NCI-H2107 treated with DMSO at 0.1 percent for 48 hours (cell line): ENCODE data around the gene GRN.
"Not testable (repeated sequence)": the region's sequence is repeated elsewhere in the genome, so short reads cannot be mapped to it uniquely, and the experiment has no call there.

ENCODE experiments used
- DNase-seq: peaks from one replicate; lab custom pipeline; 2025; ENCODE audit not compliant: unreplicated experiment; lab: John Stamatoyannopoulos, UW

The GRN gene

DNA sequence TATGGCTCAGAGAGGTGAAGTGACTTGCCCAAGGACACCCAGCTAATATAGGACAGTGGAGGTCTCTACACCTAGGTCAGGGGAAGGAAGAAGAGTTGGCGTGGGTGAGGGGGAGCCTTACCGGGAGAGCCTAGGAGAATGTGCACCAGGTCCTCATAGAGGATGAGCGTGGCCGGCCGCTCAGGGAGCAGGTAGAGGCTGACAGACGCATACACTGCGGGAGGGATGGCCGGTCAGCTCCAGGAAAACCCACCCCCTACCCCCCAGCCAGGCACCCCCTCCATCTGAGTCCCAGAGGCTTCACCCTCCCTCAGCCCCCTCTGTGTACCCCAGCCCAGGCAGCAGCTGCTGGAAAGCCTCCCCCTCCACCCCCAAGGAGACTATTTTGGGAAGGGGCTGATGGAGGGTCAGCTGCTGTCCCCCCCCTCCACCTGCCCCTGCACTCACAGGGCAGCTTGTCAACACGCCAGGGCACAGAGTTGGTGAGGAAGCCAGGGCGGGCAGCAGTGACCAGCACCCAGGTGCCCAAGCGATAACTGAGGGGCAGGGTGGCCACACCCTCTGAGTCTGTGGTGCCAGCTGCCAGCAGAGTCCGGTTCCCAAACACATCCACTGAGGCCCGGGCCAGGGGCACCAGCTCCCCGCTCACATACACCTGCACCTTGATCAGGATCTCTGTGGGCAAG lies 14.5 kb downstream of the GRN start:
- DNase-seq, result no peak

DNA sequence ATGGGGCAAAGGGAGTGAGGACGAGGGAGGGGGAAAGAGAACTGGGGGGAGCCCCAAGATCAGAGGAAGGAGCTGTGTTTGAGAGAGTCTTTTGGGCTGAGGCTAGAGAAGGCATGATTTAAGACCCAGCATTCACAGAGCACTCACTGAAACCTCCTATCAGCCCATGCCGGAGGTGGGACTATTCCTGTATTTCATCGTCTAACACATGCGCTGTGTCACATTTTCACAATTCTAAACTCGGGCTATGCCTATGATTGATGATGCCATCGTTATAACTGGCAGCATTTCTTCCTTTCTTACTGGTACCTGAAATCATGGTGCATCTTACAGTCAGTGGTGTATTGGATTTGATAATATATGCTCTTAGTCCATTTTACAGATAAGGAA lies 15.0 kb downstream of the GRN start:
- DNase-seq, result no peak

DNA sequence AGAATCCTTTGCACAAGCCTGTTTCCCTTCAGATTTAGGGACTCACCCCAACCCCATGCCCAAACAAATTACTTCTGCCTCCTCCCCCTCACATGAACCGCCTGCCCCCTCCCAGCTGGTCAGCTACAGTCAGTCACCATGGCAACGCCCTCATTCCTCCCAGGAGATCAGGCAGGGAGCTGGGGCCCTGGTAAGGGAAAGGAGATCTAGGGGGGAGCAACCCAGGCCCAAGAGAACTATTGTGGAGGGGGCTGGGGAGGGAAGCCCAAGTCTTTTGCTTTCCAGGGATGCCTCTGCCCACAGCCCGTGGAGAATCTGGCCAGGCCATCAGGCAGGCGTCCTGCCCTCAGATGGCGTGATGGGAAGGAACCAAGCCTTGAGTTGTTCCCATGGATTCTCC lies 15.7 kb downstream of the GRN start:
- DNase-seq, result no peak

DNA sequence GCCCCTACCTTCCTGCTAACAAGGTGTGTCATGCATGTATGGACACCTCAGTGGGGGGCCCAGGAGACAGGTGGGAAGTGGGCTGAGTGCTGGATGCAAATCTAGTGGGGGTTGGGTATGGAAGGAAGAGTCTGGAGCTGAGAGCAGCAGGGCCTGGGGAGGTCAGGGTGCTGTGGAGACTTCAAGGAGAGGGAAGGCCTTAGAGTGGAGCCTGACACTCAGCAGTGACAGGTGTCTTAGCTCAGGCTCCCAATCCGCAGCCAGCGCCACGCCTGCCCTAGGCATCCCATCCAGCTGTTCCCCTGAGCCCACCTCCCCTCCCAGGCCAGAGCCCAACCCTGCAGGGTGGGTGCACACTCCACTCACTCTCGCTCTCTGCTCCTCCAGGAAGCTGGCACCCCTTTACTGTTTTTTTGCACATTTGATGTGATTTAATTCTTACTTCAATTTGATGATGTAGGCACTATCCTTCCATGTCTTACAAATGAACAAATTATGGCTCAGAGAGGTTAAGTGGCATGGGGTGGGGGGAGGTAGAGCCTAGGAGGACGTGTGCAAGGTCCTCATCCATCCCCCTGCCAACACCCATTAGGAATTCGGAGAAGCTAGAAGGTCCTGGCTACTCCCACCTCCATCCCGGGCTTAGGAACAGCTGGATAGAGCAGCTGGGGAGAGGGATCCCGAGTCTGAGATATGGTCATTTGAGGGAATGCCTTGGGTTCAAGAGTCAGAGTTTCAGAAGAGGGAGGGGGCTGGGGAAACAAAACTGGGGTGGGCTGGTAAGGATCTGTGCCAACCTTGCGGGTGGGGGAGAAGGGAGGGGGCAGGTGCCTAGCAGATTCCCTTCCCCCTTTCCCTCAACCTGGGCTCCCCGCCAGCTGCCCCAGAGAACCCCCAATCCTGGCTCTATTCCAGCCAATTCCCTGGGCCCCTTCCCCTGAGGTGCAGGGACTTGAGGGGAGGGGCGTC lies 16.5 kb downstream of the GRN start:
- DNase-seq, result no peak

DNA sequence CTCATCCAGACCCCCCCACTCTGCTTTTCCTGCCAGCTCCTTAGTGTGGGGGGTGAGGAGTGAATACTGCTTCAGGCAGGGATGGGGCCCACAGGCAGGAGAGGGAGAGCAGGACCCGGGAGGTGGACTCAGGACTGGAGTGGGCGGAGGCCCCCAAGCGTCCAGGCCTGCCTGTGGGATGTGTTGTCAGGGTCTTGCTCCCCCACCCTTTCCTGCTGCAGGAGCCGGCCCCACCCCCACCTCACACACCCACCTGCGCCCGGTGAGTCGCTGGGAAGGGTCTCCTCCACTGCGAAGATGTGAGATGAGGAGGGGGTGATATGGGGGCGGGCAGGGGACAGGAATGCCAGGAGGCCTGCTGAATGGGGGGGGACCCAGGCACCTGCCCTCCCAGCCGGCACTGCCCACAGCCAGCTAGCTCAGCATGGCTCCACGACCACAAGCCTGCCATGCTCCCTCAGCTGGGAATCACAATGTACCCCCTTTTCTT lies 17.4 kb downstream of the GRN start:
- no peak for DNase-seq

DNA sequence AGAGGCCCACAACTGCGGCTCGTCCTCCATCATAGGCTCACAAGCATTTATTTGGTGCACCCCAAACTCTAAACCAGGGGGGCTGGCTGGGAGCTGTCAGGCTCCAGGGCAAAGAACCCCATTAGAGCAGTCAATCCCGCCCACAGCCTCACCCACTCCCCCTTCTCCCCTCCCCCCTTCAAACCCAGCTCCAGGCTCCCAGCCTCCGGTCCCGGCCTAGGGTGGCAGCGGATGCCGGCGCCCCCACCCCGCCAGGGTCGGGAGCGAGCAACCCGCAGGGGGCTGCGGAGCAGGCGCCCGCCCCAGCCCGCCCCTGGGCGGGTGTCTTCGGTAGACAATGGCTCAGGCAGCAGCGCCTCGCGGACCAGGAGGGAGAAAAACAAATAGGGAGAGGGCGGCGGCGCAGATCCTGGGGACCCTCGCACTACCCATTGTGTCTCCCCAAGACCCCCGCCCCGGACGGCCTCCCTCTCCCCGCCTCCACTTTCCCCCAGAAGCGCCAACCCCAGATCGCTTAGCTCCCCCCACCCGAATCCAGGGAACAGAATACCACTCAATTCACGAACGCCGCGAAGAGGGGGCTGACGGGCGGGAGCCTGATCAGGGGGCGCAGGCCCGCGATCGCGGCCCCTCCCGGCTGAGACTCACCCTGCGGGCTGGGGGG lies 18.0 kb downstream of the GRN start:
- no peak for DNase-seq

DNA sequence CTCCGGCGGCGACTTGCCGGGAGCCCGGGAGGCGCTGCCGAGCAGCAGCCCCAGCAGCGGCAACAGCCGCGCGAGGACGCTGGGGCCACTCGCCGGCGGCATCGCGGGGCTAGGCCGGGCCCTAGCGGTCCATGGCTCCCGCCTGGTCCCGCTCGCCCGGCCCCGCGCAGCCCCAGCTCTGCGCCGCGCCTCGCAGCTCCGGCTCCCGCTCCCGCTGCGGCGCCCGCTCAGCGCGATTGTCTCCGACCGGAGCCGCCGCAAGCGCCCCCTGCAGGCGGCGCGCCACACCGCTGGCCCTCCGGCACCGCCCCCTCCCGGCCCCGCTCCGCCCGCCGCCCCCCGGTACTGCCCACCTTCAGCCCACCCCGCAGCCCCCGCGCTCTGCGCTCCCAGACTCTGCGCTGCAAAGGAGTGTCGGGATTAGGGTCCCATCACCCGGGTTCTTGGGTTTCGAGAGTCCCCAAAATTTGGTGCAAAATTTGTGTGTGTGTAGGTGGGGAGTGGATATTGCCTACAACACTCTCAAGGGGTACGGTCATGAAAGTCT lies 18.6 kb downstream of the GRN start, which contains the start of gene FAM171A2:
FAM171A2 (minus strand) TSS at position 241 of the 547 bp plus-strand sequence; CDS start at position 102, 139 bp downstream.
- no peak for DNase-seq

DNA sequence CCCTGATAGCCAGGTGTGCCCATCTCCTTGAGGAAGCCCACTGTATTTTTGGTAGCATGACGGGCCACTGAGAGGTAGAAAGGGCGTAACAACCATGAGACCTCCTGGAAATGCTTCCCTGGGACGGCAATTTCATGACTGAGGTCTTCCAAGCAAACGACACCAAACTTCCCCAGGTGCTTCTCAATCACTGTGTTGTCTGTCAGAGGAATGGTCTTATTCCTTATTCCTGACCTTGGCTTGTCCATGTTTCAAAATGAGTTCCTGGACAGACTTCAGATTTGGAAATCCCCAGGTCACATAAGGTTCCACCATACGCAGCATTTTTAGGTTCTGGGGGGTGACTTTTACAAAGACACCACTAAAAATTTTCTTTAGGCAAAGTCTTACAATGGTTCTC lies 19.9 kb downstream of the GRN start:
- DNase-seq, result not testable (repeated sequence)

DNA sequence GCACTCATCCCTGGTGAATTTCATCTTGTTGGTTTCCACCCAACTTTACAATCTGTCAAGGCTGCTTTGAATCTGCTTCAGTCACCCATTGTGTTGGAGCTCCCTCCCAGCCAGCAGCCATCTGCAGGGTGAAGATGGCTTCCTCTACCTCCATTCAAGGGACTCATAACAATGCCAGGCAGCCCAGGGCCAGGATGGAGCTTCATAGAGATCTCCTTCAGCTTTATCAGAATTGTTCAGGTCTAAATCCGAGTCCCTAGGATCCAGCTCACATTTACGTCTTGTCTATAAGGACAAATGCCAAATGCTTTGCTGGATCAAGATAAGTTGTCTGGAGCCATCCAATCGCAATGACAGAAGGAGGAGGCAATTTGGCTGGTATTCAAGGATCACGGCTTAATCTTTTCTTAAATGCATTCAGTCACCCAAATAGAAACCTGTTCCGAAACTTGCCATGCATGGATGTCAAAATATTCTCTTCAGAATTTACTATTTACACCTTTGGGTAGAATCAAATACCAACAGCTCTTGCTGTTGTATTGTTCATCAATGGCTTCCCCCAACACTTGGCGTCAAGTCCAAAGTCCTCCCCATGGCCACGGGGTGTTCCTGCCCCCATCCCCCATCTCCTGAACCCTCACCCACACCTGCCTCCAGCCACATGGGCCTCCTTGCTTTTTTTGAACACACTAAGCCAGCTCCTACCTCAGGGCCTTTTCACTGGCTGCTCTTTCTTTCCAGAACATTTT lies 22.3 kb downstream of the GRN start:
- DNase-seq, result no peak

DNA sequence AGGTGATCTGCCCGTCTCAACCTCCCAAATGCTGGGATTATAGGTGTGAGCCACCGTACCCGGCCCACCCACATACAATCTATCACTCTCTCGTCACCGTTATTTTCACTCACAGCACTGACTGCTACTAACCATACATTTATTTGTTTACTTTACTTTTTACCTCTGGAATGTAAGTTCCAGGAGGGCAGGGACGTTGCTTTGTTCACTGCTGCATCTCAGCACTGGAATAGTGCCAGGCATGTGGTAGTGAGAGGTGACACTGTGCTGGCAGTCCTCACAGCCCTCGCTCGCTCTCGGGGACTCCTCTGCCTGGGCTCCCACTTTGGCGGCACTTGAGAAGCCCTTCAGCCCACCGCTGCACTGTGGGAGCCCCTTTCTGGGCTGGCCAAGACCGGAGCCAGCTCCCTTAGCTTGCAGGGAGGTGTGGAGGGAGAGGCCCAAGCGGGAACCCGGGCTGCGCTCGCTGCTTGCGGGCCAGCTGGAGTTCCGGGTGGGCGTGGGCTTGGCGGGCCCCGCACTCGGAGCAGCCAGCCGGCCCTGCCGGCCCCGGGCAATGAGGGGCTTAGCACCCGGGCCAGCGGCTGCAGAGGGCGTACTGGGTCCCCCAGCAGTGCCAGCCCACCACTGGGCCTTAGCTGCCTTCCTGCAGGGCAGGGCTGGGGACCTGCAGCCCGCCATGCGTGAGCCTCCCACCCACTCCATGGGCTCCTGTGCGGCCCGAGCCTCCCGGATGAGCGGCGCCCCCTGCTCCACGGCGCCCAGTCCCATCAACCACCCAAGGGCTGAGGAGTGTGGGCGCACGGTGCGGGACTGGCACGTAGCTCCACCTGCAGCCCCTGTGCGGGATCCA lies 23.5 kb downstream of the GRN start:
- not testable (repeated sequence) for DNase-seq

DNA sequence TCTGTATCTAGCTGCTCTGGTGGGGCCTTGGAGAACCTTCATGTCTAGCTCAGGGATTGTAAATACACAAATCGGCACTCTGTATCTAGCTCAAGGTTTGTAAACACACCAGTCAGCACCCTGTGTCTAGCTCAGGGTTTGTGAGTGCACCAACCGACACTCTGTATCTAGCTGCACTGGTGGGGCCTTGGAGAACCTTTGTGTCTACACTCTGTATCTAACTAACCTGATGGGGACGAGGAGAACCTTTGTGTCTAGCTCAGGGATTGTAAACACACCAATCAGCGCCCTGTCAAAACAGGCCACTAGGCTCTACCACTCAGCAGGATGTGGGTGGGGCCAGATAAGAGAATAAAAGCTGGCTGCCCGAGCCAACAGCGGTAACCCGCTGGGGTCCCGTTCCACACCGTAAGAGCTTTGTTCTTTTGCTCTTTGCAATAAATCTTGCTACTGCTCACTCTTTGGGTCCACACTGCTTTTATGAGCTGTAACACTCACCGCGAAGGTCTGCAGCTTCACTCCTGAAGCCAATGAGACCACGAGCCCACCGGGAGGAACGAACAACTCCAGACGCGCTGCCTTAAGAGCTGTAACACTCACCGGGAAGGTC lies 24.4 kb downstream of the GRN start:
- not testable (repeated sequence) for DNase-seq

DNA sequence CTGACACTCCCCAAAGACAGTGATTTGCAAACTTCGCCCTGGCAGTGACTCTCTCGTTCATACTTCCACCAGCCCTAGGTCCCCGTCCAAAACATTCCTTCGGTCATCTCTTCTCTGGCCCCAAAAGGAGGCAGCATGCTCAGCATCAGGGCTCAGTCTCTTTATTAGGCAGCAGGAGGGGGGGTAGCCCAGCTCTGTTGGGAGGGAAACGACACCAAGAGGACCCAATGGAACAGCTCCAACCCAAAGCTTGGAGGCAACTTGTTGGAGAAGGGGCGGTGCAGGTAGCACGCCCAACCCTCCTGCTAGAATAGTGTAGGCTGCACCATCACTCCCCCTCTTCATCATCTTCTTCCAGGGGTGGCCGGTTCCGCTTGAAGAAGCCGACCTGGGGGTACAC lies 26.9 kb downstream of the GRN start:
- no peak for DNase-seq

DNA sequence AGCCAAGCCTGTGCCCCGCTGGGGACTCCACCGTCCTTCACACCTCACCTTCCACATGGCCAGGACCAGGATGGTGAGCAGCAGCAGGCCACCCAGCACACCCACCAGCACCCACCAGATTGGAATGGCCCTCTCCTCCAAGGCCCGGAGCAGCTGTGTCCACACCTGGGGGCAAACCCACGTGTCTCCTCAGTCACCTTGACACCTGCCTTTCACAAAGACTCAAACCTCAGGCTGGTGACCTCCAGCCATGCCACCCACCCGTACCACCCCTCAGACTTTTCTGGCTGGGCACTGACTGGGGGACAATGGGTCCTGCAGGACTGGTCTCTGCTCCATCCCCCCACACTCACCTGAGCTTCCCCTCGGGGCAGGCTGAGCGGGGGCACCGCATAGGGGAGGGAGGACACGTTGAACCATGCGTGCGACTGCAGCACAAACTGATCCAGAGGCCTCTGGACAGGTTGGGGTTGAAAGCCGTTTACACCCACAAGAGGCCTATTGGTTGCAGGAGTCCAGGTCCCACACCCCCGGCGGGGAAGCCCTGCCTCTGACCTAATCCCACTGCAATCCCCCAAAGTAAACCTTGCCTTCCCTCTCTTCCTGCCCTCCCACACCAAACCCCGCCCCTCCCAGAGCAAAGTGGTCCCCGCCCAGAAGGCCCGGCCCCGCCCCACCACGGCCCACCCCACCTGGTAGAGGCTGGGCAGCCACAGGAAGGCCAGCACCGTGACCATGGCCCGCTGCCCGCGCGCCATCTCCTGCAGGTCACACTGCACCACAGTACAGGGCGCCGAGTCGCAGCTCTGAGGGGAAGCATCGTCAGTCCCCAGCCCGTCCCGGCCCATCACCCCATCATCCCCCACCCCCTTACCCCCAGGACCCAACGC lies 29.4 kb downstream of the GRN start:
- no peak for DNase-seq

DNA sequence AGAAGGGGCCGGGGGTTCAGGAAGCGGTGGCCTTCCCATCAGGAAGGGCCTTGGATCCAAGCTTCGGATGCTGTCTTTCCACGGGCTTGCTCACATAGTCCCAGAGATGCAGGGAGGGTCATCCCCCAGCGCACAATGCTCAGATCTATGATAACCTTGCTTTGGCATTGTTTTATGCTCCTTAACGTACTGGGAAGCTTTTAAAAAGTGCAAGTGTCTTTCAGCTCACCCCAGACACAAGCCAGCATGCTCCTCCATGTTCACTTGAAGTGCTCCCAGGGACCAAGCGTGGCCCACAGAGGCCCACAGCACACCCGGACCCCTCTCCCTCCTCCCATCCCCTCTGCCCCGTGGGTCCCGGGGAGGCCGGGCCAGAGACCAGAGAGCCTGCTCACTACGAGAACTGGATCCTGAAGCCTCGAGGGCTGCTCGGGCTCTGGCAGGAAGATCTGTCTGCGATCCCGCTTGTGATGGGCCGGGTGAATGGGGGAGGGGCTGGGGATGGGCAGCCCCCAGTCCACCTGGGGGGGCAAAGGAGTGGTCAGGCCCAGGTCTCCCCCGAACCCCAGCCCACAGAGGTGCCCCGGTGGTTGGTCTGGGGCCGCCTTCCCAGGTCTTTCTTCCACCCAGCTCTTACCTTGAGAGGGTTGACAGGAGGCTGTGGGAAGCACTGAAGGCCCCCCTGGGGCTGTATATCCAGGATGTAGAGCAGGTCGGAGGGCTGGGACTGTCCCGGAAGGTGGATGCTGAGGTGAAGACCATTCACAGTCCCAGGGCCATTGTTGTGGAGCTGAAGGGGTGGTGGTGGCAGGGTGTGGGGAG lies 30.3 kb downstream of the GRN start:
- DNase-seq, result no peak

DNA sequence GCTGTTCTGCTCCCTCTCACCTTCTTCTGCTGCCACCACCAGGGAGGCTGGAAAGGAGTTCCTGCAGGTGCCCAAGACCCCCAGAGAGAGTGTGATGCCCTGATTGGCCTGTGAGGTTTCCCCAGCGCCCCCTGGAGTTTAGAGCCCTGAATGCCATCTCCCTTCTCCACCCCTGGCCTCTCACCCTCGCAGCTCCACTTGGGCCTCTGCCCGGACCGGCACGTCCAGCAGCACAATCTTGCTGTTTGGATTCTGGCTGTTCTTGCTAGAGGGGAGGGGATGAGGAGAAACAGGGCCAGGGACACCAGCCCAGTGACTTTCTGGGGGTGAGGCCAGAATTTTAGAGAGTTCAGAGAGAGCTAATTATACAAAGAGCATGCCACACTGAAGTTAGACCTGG lies 31.0 kb downstream of the GRN start:
- no peak for DNase-seq

DNA sequence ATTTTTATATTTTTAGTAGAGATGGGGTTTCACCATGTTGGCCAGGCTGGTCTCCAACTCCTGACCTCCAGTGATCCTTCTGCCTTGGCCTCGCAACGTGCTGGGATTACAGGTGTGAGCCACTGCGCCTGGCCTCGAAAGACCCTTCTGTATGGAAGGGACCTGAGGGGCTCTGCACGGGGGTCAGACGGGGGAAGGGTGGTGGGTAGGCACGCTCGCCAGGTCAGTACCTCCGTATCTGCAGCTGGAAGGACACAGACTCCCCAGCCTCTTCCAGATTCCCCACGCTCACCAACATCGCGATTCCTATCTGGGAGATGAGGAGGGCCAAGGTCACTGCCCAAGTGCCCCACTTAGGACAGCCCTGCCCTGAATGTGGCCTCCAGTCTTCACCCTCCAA lies 31.7 kb downstream of the GRN start:
- no peak for DNase-seq

DNA sequence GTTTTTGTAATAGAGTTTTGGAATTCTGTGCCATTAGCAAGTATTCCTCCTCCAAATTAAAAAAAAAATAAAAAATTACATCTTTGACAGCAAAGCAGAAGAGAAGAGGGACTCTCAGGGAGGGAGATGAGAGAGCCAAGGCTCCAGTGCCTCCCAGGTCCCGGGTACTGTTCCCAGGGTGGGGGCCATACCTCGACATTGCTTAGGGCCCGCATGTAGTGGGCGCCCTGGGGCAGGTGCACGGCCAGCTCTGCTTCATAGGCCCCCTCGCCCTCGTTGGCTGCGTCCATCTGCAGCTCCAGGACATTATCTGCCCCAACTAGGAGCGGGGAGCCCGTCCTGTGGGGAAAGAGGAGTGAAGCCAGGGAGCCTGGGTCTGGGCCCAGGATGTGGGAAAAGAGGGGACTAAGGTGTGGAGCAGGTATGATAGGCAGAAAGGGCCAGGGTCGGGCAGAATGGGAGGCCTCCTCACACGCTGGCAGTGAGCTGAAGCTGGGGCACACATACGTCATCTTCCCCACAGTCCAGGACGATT lies 33.1 kb downstream of the GRN start:
- no peak for DNase-seq
